Measurements from ENCODE around the gene CDH4. TPM values are rescaled to one million over a fixed set of nuclear protein-coding genes. Genes with fewer than 3 reads are reported as not detected.

CDH4 gene
- total RNA-seq, 2 experiments from 2014 or later, result not detected

- BruUV-seq (replicated peaks), result no TSS peak
- CTCF ChIA-PET (ENCODE audit: unreplicated experiment), result no interaction called here
Observed at GRCh38 chr20:61459266-61459665, 207.2 kb downstream of the CDH4 start.

GRCh38 chr20:61459705-61460104, 207.6 kb downstream of the CDH4 start:
- Histone ChIP-seq H3K4me1 (ENCODE audit: insufficient read depth, low read length, poor library complexity, severe bottlenecking) (no peaks in the 10 kb centered on the region), H3K79me2 (ENCODE audit: insufficient read depth, low read depth, low read length) (no peaks in the 10 kb centered on the region), H2AFZ (ENCODE audit: low read length) (no peak overlapping the region), H3K4me3 (ENCODE audit: low read depth, low read length, poor library complexity, severe bottlenecking) (no peak overlapping the region), H4K20me1 (ENCODE audit: insufficient read depth, low read length) (no peaks in the 10 kb centered on the region), H3K4me2 (ENCODE audit: low read length) (no peak overlapping the region), H3K9me2 (ENCODE audit: insufficient read depth, low read length) (no peaks in the 10 kb centered on the region), H3K9me3 (ENCODE audit: low read length) (no peaks in the 10 kb centered on the region), H3K27ac (ENCODE audit: low read depth, low read length, poor library complexity, severe bottlenecking) (no peak overlapping the region), H3K36me3 (ENCODE audit: insufficient read depth, low read length) (no peaks in the 10 kb centered on the region)
- intact Hi-C loops (cut with micrococcal nuclease; ENCODE audit: unreplicated experiment), result no loop called here
- no TSS peak for BruUV-seq (replicated peaks)
- ChIA-PET CTCF (ENCODE audit: unreplicated experiment) (no interaction called here), POLR2A (no interaction called here)
- no peak for DNase-seq (ENCODE audit: low spot score)
- TF ChIP-seq CTCF (conservative IDR thresholded peaks at IDR 0.05; ENCODE audit: low read length) (no peak), EZH2phosphoT487 (IDR thresholded peaks at IDR 0.05; ENCODE audit: borderline replicate concordance, low read depth, low read length) (no peak)

More at GRCh38 chr20:61459266-61459665, 207.2 kb downstream of the CDH4 start:
- H2AFZ ChIP-seq (ENCODE audit: low read length), result no peak overlapping the region
- TF ChIP-seq EZH2phosphoT487 (IDR thresholded peaks at IDR 0.05; ENCODE audit: borderline replicate concordance, low read depth, low read length) (no peak), CTCF (conservative IDR thresholded peaks at IDR 0.05; ENCODE audit: low read length) (no peak)
- no peaks in the 10 kb centered on the region for H3K36me3 ChIP-seq (ENCODE audit: insufficient read depth, low read length)
- no peak for DNase-seq (ENCODE audit: low spot score)
- intact Hi-C loops (cut with micrococcal nuclease; ENCODE audit: unreplicated experiment), result no loop called here
- H3K79me2 ChIP-seq (ENCODE audit: insufficient read depth, low read depth, low read length), result no peaks in the 10 kb centered on the region
- no peaks in the 10 kb centered on the region for H3K9me2 ChIP-seq (ENCODE audit: insufficient read depth, low read length)
- H3K4me2 ChIP-seq (ENCODE audit: low read length), result no peak overlapping the region
- POLR2A ChIA-PET, result no interaction called here
- no peaks in the 10 kb centered on the region for H3K4me1 ChIP-seq (ENCODE audit: insufficient read depth, low read length, poor library complexity, severe bottlenecking)
- H3K27ac ChIP-seq (ENCODE audit: low read depth, low read length, poor library complexity, severe bottlenecking), result no peak overlapping the region
- H4K20me1 ChIP-seq (ENCODE audit: insufficient read depth, low read length), result no peaks in the 10 kb centered on the region
- H3K9me3 ChIP-seq (ENCODE audit: low read length), result no peaks in the 10 kb centered on the region
- no peak overlapping the region for H3K4me3 ChIP-seq (ENCODE audit: low read depth, low read length, poor library complexity, severe bottlenecking)

GRCh38 chr20:61460261-61461052, 208.4 kb downstream of the CDH4 start:
- Histone ChIP-seq H3K9me2 (ENCODE audit: insufficient read depth, low read length) (no peaks in the 10 kb centered on the region), H3K9me3 (ENCODE audit: low read length) (no peaks in the 10 kb centered on the region), H3K27ac (ENCODE audit: low read depth, low read length, poor library complexity, severe bottlenecking) (no peak overlapping the region), H4K20me1 (ENCODE audit: insufficient read depth, low read length) (no peaks in the 10 kb centered on the region), H3K4me1 (ENCODE audit: insufficient read depth, low read length, poor library complexity, severe bottlenecking) (no peaks in the 10 kb centered on the region), H3K79me2 (ENCODE audit: insufficient read depth, low read depth, low read length) (no peaks in the 10 kb centered on the region), H3K36me3 (ENCODE audit: insufficient read depth, low read length) (no peaks in the 10 kb centered on the region), H3K4me3 (ENCODE audit: low read depth, low read length, poor library complexity, severe bottlenecking) (no peak overlapping the region), H2AFZ (ENCODE audit: low read length) (no peak overlapping the region), H3K4me2 (ENCODE audit: low read length) (no peak overlapping the region)
- BruUV-seq (replicated peaks), result no TSS peak
- intact Hi-C loops (cut with micrococcal nuclease; ENCODE audit: unreplicated experiment), result no loop called here
- TF ChIP-seq EZH2phosphoT487 (IDR thresholded peaks at IDR 0.05; ENCODE audit: borderline replicate concordance, low read depth, low read length) (no peak), CTCF (conservative IDR thresholded peaks at IDR 0.05; ENCODE audit: low read length) (no peak)
- POLR2A ChIA-PET, result no interaction called here
- CTCF ChIA-PET (ENCODE audit: unreplicated experiment), result no interaction called here
- DNase-seq (ENCODE audit: low spot score), result no peak

All from OCI-LY7 (cell line).